Urothelium cell line (cell line): ENCODE data around the gene NRAP.

Source experiments
- DNase-seq: peaks from one replicate; pipeline ENCODE4 v3.0.0; 2011; ENCODE audit warnings: low spot score, mixed read lengths
- FAIRE-seq: peaks from 2 replicates; lab custom pipeline; 2011; peaks lifted over from hg19 to GRCh38; lab: Jason Lieb, UNC

The NRAP gene

GRCh38 chr10:113563306-113564088 is 100.3 kb downstream of the NRAP start:
- DNase-seq (peak; percentile 86), FAIRE-seq (peak; percentile 79)

- DNase-seq: no peak
- FAIRE-seq: no peak
These were observed 101.1 kb downstream of the NRAP start for GRCh38 chr10:113562704-113563103.

GRCh38 chr10:113562069-113562468 is 101.8 kb downstream of the NRAP start:
- no peak for FAIRE-seq

GRCh38 chr10:113561214-113561613 is 102.6 kb downstream of the NRAP start:
- no peak for FAIRE-seq
- DNase-seq: no peak

More at GRCh38 chr10:113562069-113562468, 101.8 kb downstream of the NRAP start:
- DNase-seq: no peak

DNA sequence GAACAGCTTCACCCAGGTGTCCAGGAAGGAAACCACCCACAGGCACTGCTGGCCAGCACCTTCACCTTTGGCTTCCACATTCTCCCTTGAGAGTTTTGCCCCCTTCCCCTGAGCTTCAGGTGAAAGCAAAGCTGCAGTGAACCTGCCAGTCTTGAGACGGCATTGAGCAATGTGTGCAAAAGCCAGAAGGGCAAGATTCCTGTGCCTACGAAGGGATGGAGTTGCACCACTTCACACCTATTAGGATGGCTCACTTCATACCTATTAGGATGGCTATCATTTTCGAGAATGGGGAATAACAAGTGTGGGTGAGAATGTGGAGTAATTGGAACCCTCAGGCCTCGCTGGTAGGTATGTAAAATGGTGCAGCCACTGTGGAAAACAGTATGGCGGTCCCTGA is 103.8 kb downstream of the NRAP start:
- FAIRE-seq: no peak
- no peak for DNase-seq

DNA sequence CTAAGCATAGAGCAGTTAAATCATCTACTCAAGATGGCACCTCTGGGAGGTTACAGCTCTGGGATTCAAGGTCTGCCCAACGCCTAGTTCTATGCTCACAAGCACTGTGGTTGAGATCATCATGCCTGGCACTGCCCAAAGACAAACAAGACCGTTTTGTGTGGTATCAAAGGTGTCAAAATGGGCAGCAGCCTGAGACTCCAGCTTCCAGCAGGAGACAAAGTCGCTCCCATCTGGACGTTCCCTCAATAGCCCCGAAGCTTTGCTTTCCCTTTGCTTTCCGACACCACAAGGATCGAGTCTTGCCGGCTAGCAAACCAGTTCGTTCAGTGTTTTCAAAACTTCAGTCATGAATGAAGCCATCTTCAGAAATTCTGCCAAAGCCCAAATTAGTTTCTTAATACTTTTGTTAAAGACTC is 105.9 kb downstream of the NRAP start:
- FAIRE-seq: no peak
- DNase-seq: no peak

- FAIRE-seq (no peak), DNase-seq (no peak)
These were observed 106.4 kb downstream of the NRAP start for GRCh38 chr10:113557424-113557862.

- no peak for DNase-seq
- FAIRE-seq: no peak
These were observed 108.1 kb downstream of the NRAP start for GRCh38 chr10:113555751-113556150.

- FAIRE-seq (no peak), DNase-seq (no peak)
These were observed 108.6 kb downstream of the NRAP start for GRCh38 chr10:113555245-113555644.

GRCh38 chr10:113554214-113554613 is 109.6 kb downstream of the NRAP start:
- DNase-seq: no peak
- no peak for FAIRE-seq

DNA sequence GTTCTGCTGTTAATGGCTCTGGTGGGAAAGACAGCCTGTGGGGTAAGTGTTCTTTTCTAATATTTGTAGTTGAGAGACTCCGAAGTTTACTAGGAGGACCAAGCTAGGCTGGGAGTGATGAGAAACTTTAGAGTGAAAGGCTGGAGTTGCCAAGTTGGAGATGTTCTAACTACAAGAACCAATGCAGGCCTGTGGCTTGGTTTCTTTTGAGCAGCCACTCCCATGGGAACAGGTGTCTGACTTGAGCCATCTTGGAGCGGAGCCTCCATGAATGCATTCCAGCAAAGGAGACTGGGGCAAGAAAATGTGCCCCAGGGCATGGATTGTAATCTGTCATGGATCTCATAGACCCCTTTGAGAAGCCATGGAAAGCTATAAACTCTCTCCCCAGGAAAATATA is 110.7 kb downstream of the NRAP start:
- FAIRE-seq (no peak), DNase-seq (no peak)

DNA sequence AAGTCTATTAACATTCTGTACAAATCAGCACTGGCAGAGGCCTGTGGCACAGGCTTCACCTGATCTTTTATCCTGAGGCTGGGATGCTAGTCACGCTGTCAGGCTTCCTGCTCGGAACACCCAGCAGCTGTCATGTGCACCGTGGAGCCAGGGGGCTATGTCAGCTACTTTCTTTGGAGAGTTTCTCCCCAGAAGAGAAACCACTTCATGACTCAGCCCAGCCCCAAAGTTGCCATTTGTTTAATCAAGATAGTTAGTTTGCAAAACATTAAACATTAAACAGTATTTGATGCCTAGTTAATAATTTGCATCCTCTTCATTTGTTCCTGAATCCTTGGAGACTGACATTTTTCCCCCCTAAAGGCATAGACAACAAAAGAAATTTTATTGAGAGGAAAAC is 111.1 kb downstream of the NRAP start, which contains the start of gene HABP2:
TSS of gene HABP2 (plus strand) at position 353 of the 400 bp plus-strand sequence. CDS start 69 bp downstream, outside the sequence.
- DNase-seq: no peak
- no peak for FAIRE-seq

DNA sequence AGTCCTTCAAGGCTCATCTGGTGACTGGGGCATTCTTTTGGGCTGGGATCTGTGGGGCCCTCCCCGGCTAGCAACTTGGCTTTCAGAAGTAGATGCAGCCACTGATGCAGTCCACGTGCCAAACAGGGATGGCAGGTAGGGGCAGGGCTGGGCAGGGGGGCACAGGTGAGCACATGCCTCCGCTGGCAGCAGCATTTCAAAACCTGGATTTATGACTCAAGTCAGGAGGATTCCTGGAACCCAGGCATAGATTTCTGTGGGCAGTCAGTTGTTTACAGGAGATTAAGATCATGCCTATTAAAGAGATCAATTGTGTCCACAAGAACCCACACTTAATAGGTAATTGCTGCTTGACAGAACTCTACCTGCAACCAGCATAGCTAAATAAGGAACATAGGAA is 111.8 kb downstream of the NRAP start:
- no peak for FAIRE-seq
- DNase-seq: no peak

DNA sequence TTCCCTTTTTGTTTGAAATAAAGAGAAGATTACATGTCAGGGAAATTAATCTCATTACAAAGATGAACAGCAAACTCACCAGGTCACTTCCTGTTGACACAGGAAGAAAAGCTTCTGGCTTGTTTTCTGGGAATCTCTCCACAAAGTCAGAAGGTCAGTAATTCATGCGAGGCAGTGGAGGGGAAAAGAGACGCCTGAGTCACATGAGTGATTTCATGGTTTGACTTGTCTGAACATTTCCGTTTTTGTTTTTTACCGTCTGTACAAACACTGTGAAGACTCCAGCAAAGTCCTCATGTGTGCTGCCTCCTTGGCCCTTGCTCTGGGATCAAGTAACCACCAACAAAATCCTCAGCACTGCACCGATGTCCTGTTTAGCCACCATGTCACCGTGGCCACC is 113.5 kb downstream of the NRAP start:
- DNase-seq: no peak
- no peak for FAIRE-seq

- FAIRE-seq: no peak
- no peak for DNase-seq
These were observed 114.0 kb downstream of the NRAP start for GRCh38 chr10:113549856-113550255.

DNA sequence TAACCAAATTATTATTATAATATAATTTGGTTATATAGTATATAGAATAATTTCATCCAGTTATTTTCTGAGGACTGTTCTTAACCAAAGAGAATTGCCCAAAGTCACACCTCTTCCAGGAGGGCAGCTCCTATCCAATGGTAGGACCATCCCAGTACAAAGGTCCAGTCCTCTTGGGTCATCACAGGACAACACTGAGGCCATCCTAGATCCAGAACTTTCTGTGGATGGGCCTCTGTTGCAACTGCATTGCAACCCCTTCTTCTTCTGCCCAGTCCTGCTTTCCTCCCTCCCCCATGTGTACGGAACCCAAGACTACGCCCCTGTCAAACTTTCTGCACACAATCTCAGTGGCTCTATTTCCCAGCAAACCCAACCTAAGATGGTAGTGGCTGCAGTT is 116.4 kb downstream of the NRAP start:
- FAIRE-seq (no peak), DNase-seq (no peak)

DNA sequence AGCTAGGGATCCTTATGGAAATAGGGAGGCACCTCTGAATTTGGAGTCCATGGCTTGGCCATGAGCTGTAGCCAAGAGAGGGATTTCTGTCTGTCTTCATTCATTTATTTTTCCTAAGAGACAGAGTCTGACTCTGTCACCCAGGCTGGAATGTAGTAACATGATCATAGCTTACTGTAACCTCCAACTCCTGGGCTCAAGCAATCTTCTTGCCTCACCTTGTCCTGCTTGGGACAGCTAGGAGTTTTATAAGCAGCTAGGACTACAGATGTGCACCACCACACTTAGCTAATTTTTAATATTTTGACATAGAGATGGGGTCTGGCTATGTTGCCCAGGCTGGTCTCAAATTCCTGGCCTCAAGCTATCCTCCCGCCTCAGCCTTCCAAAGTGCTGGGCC is 119.4 kb downstream of the NRAP start:
- FAIRE-seq (no peak), DNase-seq (no peak)

DNA sequence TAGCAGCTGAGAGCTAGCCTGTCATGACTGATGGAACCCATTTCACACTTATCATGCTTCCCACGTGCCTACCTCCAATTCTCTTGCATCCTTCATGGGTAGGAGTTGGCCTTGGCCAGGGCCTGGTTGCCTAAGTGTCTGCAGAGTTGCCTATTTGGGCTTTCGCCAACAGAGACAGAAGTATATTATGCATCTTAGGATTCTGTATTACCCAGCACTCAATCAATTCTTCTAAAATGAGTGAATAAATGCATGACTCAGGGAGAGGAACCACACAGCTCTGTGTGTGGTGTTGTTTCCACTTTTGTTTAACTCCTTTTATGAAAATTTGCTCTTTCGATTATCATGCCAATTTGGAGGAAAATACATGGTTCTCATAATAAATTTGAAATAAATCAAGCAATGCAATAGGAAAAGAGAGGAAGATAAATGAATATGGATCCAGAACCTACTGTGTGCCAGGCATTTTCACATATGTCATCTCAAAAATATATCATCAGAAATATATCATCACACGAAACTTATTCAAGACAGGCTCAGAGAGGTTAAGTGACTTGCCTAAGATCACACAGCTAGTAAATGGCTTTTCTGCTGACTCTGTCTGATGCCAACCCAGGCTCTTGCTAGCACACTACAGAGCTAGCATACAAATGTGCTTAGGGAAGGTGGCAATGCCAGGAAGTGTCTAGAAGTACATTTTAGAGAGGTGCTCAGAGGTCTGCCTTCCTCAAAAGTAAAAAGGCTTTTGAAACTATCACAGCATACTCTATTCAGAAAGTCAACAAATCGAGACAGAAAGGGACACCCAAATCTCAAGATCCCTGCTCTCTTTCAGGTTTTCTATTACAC is 120.5 kb downstream of the NRAP start:
- DNase-seq (no peak), FAIRE-seq (peak; percentile 23)

- no peak for DNase-seq
- FAIRE-seq: no peak
These were observed 122.3 kb downstream of the NRAP start for GRCh38 chr10:113541549-113541927.

DNA sequence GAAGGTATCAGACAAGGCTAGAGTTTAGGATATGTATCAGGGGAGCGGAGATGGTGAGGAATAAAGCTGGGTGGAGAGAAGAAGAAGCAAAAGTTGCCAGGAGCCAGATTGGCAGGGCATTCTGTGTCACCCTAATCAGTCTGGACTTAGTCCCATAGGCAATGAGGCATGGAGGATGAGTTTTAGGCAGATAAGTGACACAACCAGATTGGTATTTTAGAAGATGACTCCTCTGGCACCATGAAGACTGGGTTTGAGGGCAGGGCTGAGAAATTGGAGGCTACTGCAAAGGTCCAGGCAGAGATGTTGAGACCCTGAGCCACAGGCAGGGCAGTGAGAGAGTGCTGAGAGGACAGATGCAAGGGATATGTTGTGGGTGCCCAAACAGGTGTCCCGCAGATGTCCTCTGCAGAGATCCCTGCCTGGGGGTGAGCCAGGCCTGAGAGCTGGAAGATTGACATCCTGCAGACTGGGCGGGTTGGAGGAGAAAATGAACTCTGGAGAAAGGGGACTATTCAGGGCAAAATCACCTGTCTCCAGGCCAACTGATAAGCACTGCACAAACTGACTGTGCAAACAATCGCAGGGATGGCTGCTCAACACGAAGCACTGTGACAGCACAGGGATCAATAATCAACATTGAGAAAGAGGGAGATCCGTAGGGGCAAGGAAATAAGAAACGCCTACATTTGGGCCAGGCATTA is 122.8 kb downstream of the NRAP start:
- FAIRE-seq: no peak
- DNase-seq: no peak

DNA sequence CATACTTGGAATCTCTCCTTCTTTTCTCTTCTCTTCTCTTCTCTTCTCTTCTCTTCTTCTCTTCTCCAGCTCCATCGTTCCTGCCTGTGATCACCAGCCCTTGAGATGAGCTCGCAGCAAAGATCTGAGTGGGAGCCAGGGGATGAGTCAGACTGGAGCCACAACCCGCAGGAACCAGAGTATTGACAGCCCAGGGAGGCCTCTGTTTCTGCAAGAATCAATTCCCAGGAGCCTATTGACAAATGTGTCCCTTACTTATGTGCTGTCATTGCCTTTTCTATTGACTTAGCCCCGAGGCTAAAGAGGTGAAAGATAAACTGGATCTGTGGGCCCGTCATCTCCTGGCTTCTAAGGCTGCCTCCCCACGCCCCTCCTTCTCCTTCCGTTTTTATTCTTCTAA is 124.1 kb downstream of the NRAP start:
- DNase-seq: peak; percentile 58
- FAIRE-seq: no peak
